Glutamatergic neuron (in vitro differentiated cells): ENCODE data around the gene RBMS1. TPM values are rescaled to one million over a fixed set of nuclear protein-coding genes. Genes with fewer than 3 reads are reported as not detected.
A peak's percentile ranks its signal among the peaks of the same experiment; 100 is the strongest.

Experiments
- DNase-seq: peaks from one replicate; pipeline ENCODE4 v3.0.0; 2022
- H3K27ac Mint-ChIP-seq: one replicate; pipeline ENCODE4 v1.8.0; 2020; ENCODE audit warnings: mild to moderate bottlenecking, mixed read lengths, inconsistent platforms; ENCODE audit not compliant: unreplicated experiment
- H3K27me3 Mint-ChIP-seq: one replicate; pipeline ENCODE4 v1.8.0; 2020; ENCODE audit warnings: mild to moderate bottlenecking, moderate library complexity, mixed read lengths, inconsistent platforms; ENCODE audit not compliant: unreplicated experiment
- H3K36me3 Mint-ChIP-seq: one replicate; pipeline ENCODE4 v1.8.0; 2020; ENCODE audit warnings: mild to moderate bottlenecking, mixed read lengths, inconsistent platforms; ENCODE audit not compliant: unreplicated experiment
- H3K4me1 Mint-ChIP-seq: one replicate; pipeline ENCODE4 v1.8.0; 2020; ENCODE audit warnings: mild to moderate bottlenecking, low read depth, mixed read lengths, inconsistent platforms; ENCODE audit not compliant: unreplicated experiment
- H3K4me3 Mint-ChIP-seq: one replicate; pipeline ENCODE4 v1.8.0; 2020; ENCODE audit warnings: mild to moderate bottlenecking, mixed read lengths, inconsistent platforms; ENCODE audit not compliant: unreplicated experiment
- H3K9me3 Mint-ChIP-seq: one replicate; pipeline ENCODE4 v1.8.0; 2020; ENCODE audit warnings: mild to moderate bottlenecking, moderate library complexity, mixed read lengths, inconsistent platforms; ENCODE audit not compliant: unreplicated experiment
- total RNA-seq: library from RNA; stranded (reverse); fragmentation: NEBNext Ultra II Directional; extraction: Animal tissue kit (Norgen Biotek cat#: 25700); gene quantifications from one replicate; pipeline ENCODE4 v1.2.1, GENCODE V29; 2021; ENCODE audit not compliant: unreplicated experiment
- TF ChIP-seq, protein P1 (sequence below): fragments of 200-600 bp; sonication (generic); IDR thresholded peaks from one replicate; pipeline ENCODE4 v1.5.0; 2021; ENCODE audit not compliant: partially characterized antibody, unreplicated experiment

Gene RBMS1
- total RNA-seq, 1 donor from 2014 or later: 142 TPM

DNA sequence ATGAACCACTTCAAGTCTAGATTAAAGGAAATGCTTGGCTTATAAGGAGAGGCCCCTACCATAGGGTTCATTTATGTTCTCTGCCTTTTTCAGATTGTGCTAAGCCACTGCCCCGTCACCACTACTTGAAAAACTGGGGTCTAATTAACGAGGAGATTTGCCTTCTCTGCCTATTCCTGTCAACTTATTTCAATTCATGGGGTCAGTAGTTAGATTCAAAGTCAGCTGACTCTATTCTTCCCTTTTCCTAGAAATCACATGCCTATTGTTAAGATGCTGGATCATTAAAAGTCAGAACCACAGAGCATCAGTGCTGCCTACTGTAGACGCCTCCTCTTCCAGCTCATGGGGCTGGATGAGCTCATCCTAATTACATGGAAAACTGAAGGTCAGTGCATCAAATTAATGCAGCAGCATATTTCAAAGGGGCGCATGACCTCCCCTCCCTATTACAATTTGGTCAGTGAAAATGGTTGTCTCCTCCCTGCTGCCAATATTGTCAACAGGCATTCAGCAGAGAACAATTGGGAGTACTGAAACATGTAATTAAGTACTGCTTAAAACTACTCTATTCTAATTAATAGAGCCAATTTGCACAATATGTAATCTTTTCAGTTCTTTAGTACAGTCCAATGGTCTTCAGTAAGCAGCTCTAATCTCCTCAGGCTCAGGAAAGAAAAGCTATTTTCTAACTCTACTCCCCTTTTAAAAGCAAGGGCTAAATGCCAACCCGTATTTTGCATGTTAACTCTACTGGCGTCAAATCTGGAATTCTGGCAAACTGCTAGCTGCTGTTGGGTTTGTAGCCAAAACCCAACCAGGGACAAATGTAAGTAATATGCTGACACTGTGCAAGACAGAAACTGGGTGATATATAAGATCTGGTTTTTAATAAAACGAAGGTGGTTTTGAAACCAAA lies 176.2 kb downstream of the RBMS1 start:
- Mint-ChIP-seq H3K27ac (no peak overlapping the region), H3K9me3 (peaks cover 6% of the 10 kb centered on the region), H3K4me3 (peak overlapping the region; percentile 8), H3K4me1 (peaks cover 44% of the 10 kb centered on the region), H3K27me3 (peaks cover 5% of the 10 kb centered on the region), H3K36me3 (no peaks in the 10 kb centered on the region)
- TF ChIP-seq, protein P1, sequence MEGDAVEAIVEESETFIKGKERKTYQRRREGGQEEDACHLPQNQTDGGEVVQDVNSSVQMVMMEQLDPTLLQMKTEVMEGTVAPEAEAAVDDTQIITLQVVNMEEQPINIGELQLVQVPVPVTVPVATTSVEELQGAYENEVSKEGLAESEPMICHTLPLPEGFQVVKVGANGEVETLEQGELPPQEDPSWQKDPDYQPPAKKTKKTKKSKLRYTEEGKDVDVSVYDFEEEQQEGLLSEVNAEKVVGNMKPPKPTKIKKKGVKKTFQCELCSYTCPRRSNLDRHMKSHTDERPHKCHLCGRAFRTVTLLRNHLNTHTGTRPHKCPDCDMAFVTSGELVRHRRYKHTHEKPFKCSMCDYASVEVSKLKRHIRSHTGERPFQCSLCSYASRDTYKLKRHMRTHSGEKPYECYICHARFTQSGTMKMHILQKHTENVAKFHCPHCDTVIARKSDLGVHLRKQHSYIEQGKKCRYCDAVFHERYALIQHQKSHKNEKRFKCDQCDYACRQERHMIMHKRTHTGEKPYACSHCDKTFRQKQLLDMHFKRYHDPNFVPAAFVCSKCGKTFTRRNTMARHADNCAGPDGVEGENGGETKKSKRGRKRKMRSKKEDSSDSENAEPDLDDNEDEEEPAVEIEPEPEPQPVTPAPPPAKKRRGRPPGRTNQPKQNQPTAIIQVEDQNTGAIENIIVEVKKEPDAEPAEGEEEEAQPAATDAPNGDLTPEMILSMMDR: no peak
- DNase-seq: no peak

DNA sequence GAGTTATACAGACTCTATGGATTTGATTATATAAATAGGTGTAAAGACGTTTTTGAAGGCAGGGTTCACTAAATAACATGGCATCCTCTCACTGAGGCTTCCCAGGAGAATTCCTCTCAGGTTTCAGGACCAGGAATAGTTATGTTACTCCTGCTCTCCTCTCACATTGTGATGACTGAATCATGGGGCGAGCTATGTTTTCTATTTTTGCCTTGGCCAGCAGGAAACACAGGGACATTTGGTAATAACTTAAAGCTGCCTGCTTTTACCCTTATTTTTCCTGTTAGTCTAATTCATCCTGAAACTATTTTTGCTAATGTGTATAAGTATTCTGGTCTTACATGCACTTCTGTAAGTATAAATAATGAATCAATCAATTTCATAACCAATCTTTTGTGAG lies 178.3 kb downstream of the RBMS1 start:
- Mint-ChIP-seq H3K27me3 (peaks cover 5% of the 10 kb centered on the region), H3K4me1 (peaks cover 40% of the 10 kb centered on the region), H3K27ac (no peak overlapping the region), H3K4me3 (no peak overlapping the region), H3K36me3 (no peaks in the 10 kb centered on the region), H3K9me3 (peaks cover 2% of the 10 kb centered on the region)
- TF ChIP-seq, protein P1: no peak
- no peak for DNase-seq

DNA sequence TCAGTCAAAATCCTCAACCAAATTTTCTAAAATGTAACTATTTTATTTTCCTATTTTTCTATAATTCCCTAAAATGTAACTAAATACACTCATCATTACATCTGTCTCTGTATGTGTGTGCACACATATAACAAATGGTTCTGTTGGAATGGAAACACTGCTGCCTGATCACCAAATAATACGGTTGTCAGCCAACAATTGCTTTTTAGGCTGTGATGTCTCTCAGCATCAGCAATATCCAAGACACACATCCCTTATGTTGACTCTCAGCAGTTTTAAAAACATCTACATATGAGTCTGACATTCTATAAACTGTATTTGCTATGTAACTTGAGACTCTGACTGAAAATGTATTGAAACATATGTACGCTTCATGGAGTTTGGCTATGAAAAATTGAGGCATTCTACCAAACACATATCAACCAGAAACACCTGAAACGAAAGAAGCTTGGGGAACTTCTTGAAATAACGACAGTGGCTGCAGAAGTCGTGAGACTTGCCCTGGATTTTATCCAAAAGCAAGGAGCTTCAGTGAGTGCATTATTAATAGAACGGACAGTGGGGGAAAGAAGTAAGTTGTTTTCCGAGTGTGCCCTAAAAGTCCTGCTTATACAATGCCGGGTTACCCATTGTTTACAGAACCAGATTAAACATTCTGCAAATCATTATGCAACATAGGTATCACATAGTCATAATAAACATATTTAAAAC lies 183.3 kb downstream of the RBMS1 start:
- Mint-ChIP-seq H3K27me3 (peaks cover 14% of the 10 kb centered on the region), H3K9me3 (peaks cover 4% of the 10 kb centered on the region), H3K36me3 (peaks cover 5% of the 10 kb centered on the region), H3K4me3 (no peak overlapping the region), H3K4me1 (peaks cover 37% of the 10 kb centered on the region), H3K27ac (no peak overlapping the region)
- no peak for DNase-seq
- TF ChIP-seq, protein P1: no peak

DNA sequence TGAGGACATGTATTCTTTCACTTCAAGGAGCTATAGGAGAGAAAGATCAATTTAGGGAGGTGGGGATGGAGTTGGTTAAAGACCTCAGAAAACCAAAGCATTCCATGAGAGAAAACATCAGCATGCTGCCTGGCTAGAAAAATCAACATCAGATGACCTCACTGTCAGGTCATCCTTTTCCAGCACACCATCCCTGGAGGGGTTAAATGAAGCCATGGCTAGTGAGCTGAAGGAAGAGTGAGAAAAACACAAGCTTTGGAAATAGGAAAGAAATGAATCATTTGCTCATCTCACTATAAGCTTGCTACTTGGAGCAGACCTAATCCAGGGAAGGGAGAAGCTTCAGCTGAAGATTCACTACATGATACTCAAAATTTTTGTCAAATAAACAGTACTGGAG lies 184.0 kb downstream of the RBMS1 start:
- H3K27me3 Mint-ChIP-seq: peaks cover 14% of the 10 kb centered on the region
- DNase-seq: no peak
- TF ChIP-seq, protein P1: no peak
- H3K4me1 Mint-ChIP-seq: peaks cover 30% of the 10 kb centered on the region
- no peak overlapping the region for H3K4me3 Mint-ChIP-seq
- peaks cover 5% of the 10 kb centered on the region for H3K36me3 Mint-ChIP-seq
- no peak overlapping the region for H3K27ac Mint-ChIP-seq
- H3K9me3 Mint-ChIP-seq: peaks cover 2% of the 10 kb centered on the region

DNA sequence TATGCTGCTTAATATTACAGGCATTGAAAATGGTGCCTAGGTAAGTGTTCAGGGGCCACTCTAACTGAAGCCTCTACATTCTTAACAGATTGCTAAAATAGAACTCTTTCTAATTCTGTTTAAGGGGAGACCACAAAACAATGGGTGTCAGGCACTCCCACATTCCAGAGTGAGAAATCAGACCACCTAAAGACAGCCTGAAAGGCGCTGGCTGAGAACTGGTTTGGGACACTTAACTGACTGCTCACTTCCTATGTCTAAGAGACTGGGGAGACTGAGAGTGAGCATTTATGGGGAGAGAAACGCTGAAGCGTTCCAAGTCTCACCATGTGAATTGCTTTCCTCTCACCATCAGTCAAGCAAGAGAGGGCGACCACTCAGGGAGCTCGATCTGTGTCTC lies 184.7 kb downstream of the RBMS1 start:
- TF ChIP-seq, protein P1: no peak
- Mint-ChIP-seq H3K4me1 (peaks cover 25% of the 10 kb centered on the region), H3K36me3 (peaks cover 5% of the 10 kb centered on the region), H3K27me3 (peaks cover 14% of the 10 kb centered on the region), H3K9me3 (peaks cover 3% of the 10 kb centered on the region), H3K27ac (no peak overlapping the region), H3K4me3 (no peak overlapping the region)
- DNase-seq: no peak
